ENCODE measurements around the gene NOPCHAP1.
"Not testable (repeated sequence)": the region's sequence is repeated elsewhere in the genome, so short reads cannot be mapped to it uniquely, and the experiment has no call there.

Gene NOPCHAP1, protein sequence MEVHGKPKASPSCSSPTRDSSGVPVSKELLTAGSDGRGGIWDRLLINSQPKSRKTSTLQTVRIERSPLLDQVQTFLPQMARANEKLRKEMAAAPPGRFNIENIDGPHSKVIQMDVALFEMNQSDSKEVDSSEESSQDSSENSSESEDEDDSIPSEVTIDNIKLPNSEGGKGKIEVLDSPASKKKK

DNA sequence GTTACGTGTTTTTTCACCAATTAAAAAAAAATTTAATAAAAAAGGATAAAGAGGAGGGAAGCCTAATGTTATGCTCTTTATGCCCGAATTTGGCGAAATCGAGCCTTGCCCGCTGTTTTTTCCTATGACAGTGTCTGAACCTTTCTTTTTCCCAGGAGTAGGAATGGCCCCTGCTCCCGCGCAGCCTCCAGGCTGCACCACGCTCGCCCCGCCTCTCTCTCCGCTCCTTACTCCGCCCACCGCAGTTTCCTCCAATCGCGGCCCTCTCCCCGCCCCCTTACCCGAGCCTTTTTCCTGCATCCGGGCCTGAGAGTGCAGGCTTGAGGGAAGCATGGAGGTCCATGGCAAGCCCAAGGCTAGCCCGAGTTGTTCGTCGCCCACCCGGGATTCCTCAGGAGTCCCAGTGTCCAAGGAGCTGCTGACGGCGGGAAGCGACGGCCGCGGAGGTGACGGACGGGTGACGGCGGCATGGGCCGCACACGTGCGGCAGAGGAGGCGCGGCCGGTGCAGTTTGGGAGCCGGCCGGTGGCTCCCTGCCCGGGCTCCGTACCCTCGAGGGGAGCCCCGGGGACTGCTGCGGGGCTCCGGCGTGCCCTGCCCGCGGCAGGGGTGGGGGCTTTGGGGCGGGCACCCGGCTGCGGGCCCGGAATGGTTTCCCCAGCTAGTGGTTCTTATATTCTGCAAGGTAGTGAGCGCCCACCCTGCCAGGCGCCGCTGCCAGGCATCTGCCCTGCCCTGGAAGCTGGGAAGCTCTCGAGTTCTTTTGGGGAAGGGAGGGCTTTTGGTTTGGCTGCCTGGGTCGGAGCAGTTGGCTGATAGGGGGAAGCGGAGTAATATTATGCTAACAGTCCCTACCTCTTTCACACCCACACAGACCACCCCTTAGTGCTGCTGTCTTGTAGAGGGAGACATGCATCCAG lies at the start of gene NOPCHAP1:
TSS of gene NOPCHAP1 (plus strand) at position 295 of the 920 bp plus-strand sequence. CDS start at position 332, 37 bp downstream.
- peak; percentile 42 for DNase-seq (ENCODE audit: low read depth, low spot score)

DNA sequence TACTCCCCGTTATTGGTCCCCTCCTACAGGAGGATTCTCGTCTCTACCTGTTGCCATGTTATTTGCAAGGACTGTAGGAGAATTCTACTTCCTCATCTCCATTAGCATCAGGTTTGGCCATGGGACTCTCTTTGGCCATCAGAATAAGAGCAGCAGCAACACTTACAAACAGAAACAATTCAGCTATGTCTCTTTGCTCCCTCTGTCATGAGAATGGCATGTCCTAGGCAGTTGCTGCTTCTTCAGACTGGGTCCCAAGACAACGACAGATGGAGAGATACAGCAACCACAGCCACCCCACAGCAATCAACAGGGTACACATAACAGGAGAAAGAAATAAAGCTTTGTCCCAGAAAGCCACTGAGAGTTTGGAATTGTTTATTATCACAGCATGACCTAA lies 47.7 kb upstream of the NOPCHAP1 start:
- no peak for DNase-seq (ENCODE audit: low read depth, low spot score)

DNA sequence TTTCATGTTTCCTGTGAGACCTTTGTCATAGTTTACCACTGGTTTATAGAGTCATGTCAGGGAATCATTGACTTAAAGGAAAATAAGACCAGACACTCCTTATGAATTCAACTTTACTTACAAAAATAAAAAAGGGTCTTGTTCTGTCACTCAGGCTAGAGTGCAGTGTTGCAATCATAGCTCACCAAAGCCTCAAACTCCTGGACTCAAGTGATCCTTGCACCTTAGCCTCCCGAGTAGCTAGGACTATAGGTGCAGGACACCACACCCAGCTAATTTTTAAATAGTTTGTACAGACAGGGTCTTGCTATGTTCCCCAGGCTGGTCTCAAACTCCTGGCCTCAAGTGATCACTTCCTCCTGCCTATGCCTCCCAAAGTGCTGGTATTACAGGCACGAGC lies 47.0 kb upstream of the NOPCHAP1 start:
- DNase-seq (ENCODE audit: low read depth, low spot score), result no peak

DNA sequence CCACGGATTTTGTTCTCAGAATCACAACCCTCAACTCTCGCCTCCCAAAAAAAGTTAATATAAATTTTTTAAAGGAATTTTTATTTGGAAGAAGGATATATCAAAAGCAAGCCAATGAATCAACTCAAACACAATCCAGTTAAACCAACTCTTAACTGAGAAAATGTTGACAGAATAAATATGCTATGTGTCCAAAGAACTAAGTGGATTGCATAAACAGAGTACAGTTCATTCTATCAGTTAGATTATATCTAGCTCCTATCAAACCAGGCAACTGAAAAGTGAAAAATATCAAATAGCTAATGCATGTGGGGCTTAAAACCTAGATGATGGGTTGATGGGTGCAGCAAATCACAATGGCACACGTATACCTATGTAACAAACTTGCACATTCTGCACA lies 44.7 kb upstream of the NOPCHAP1 start:
- DNase-seq (ENCODE audit: low read depth, low spot score), result no peak

DNA sequence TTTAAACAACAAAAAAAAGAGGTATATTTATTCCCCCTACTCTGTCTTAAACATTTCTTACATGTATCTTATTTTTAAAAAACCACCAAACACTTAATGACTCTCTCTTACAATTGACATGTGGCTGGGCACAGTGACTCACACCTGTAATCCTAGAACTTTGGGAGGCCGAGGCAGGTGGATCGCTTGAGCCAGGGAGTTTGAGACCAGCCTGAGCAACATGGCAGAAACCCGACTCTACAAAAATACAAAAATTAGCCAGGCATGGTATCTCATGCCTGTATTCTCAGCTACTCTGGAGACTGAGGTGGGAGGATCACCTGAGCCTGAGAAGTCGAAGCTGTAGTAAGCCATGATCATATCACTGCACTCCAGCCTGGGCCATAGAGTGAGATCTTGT lies 44.0 kb upstream of the NOPCHAP1 start:
- DNase-seq (ENCODE audit: low read depth, low spot score), result no peak

DNA sequence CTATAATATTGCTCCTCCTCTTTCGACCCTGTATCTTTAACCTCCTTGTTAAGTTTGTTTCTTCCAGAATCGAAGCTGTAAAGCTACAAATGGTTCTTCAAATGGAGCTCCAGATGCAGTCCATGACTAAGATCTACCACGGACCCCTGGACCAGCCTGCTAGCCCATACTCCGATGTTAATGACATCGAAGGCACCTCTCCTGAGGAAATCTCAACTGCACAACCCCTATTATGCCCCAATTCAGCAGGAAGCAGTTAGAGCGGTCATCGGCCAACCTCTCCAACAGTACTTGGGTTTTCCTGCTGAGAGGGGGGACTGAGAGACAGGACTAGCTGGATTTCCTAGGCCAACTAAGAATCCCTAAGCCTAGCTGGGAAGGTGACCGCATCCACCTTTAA lies 42.7 kb upstream of the NOPCHAP1 start:
- not testable (repeated sequence) for DNase-seq (ENCODE audit: low read depth, low spot score)

DNA sequence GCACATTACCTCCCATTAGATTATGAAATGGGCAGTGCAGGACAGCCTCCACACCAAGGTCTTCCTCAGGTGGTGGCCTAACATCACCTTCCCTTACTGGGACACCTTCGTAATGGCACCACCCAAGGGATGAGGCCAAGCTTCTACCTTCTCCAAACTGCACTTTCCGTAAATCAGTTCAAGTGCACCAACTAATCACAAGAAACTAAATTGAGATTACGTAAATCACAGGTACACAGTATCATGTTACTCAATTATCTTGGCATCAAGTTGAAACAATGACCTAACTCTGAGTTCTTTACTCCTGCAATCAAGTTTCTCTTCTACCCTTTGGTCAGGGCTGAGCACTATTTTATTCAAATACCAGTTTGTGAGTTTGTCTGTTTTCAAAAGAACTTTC lies 41.9 kb upstream of the NOPCHAP1 start:
- DNase-seq (ENCODE audit: low read depth, low spot score), result no peak

DNA sequence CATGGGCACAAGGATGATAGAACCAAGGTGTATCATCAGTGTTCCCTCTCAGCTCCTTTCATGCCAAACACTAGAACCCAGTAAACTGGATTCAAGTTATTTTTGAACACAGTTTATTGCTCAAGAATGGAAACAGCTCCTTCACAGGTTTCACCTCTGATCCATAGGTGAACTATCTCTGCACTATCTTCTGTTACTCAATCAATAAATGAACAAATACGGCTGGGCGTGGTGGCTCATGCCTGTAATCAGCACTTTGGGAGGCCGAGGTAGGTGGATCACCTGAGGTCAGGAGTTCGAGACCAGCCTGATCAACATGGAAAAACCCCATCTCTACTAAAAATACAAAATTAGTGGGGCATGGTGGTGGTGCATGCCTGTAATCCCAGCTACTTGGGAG lies 37.4 kb upstream of the NOPCHAP1 start:
- DNase-seq (ENCODE audit: low read depth, low spot score), result not testable (repeated sequence)

DNA sequence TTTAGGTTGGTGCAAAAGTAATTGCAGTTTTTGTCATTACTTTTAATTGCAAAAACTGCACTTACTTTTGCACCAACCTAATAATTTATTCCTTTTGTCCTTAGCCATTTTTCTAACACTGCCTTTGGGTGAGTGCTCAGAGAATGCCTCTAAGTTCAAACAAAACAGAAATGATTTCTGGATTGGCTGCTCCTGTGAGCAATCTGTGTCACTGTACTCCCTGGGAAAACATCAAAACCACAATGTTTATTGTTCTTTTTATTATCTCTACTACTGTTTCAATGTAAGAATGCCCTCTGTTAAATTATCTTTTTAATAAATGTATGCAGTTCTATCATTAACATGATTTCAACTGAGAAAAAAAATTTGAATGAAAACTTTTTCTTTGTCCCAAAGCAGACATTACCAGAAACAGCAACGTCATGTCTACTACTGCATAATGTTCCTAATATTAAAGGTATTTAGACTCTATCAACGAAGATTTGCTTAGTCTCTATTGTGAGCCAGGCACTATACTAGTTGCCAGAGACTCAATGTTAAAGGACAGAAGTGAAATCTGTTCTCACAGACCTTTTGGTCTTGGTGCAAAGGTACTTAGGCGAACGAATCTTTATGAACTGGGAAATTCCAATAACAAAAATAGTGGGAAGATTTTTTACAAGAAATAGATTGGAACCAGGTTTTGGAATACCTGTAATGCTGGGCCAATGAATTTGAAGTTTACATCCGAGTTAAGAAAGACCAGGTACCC lies 34.2 kb upstream of the NOPCHAP1 start:
- DNase-seq (ENCODE audit: low read depth, low spot score), result no peak

DNA sequence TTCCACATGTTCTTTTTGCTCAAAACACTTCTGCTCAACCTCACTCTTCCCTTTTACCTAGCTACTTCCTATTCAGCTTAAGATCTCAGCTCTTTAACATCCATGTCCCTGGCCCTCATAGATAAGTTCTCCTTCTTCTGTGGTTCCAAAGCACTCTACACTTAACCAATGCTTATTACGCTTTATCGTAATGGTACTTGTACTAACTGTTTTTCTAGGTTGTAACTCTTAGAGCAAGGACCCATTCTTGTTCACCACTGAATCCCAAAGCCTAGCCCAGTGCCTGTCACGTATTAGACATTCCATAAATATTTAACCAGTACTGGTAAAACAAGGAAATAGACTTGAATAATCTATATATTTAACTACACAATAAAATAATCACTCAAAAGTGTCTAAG lies 33.3 kb upstream of the NOPCHAP1 start:
- DNase-seq (ENCODE audit: low read depth, low spot score), result no peak

DNA sequence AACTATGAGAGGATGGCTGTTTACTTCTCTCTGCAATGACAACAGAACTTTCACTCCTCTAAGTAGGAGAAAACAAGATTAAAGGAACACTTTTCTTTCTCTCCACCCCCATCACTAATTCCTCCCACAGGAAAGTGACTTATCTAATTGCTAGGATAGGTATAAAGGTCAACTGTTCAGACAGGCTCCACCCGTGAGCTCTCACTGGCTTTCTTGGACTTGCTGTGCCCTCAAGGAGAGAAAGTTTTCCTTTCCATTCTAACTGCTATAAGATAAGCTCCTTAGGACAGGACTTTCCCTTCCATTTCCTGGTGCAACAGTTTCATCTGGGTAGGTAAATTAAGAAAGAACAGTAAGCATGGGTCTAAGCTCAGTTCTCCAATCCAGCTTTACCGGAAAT lies 32.8 kb upstream of the NOPCHAP1 start:
- DNase-seq (ENCODE audit: low read depth, low spot score), result no peak

DNA sequence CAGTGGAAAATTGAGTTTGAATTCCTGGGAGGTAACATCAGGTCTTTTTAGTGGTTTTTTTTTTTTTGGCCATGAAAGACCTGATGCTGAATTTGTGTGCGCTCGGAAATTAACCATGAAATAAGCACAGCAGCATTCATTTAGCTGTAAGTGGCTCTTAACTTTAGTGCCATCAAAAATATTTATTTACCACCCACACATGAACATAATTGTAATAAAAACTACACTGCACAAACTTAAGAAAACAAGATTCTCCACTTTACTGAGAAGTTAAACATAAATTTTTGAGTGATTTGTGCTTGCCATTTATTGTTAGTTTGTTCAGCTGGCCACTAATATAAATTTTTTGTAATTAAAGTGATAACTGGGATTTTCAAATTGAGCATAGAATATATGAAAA lies 30.4 kb upstream of the NOPCHAP1 start:
- DNase-seq (ENCODE audit: low read depth, low spot score), result no peak

DNA sequence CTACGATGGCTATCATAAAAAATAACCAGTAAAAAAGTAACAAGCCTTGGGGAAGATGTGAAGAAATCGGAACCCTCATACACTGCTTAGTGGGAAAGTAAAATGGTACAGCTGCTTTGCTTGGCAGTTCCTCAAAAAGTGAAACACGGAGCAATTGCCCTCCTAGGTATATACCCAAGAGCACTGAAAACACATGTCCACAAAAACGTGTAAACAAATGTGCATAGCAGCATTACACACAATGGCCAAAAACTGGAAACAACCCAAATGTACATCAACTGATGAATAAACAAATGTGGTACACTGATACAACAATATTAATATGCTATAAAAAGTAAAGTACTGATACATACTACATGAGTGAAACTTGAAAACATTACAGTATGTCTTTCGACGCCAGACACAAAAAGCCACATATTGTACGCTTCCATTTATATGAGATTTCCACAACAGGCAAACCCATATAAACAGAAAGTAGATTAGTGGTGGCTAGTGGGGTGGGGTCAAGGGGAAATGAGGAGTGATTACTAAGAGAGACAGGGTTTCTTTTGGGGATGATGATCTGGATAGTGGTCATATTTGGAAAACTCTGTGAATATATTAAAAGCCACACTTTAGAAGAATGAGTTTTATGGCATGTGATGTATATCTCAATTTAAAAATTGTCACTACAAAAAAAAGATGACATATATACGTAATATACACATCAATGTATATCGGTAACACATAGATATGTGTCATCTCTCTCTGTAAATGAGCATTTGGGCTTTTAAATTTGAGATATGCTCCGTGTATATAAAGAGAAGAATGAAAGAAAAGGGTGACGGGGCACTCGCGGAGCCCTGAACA lies 29.0 kb upstream of the NOPCHAP1 start:
- no peak for DNase-seq (ENCODE audit: low read depth, low spot score)

DNA sequence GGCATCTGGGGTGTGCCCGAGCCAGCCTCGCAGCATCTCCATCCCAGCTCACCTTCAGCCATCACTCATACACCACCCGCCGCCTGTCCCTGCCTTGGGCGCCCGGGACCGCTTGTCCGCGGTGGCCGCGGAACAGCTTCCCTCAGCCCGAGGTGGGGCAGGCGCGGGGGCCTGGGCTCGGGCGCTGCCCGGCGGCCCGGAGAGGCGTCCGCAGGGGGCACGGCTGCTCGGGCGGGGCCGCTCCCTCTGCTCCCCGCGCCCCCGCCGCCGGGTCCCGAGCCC lies 28.5 kb upstream of the NOPCHAP1 start:
- no peak for DNase-seq (ENCODE audit: low read depth, low spot score)

DNA sequence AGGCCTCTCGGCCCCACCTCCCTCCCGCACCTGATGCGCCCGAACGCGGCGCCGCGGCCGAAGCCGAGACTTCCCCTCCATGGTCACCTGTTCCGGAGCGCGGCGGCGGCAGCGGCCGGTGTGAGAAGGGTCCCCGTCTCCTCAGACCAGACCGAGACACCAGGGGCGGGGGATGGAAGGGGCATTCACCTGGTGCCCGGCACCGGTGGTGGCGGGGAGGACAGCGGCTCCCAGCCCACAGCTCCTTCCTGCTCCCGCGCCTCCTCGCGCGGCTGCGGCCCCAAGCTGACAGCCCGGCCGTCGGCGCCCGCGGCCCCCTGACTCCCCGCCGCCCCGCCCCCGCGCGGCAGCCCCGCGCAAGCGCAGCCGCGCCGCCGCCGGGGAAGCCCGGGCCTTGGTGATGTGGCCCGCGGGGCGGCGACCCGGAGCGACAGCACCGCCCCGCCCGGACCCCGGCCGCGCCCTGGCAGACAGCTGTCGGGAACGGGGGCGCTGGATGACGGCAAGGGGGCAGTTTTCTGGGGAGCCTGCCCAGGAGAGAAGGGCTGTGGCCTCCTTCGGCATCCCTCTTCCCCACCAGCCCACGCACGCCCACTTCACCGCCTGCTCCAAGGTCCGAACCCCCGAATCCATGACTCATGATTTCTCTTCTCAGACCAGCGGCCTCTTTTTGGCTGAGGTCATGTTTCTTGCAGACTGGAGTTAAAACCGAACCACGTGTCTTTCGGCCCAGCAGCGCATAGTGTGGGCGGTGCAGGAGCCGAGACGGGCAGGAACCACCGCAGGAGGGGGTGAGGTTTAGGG lies 27.9 kb upstream of the NOPCHAP1 start, which contains the start of gene SLC41A2:
TSS of gene SLC41A2 (minus strand) at position 290 of the 804 bp plus-strand sequence. CDS start 29,763 bp downstream, outside the sequence.
- no peak for DNase-seq (ENCODE audit: low read depth, low spot score)

DNA sequence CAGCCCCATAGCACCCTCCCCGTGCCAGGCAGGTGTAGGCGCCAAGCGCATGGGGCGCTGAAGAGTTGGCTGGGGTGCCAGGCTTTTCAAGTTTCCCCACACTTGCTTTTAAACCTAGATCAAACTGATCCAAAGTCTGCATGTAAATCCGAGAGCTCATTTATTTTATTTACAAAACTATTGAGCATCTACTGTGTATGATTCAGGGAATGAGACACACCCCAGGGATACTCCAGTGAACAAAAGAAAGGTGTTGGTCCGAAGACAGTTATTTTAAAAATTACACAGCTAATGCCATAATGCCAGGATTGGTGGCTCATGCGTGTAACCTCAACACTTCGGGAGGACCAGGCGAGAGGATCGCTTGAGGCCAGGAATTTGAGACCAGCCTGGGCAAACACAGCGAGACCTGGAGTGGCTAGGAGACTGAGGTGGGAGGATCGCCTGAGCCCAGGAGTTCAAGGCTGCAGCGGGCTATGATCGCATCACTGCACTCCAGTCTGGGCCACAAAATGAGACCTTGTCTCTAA lies 27.2 kb upstream of the NOPCHAP1 start:
- DNase-seq (ENCODE audit: low read depth, low spot score), result no peak

DNA sequence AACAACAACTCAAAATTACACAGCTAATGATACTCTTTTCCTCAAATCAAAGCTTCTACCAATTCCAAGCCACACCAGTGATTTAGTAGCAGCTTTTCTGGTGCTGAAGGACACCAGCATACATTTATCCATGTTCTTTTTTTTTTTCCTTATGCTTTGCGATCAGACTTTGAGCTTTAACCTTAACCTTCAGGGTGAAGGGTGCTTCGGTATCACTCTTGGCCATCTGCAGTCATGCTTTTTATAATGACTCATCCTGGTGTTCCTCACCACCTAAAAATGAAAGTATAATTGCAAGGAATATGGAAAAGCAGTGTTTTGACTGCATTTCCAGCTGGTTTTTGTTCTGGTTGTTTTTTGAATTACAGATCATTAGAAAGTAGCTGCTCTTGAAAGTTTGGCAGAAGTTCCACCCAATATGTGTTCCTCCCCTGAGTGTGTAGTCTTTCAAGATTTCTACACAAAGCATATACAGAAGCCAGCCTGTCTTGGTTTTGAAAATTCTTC lies 26.7 kb upstream of the NOPCHAP1 start:
- no peak for DNase-seq (ENCODE audit: low read depth, low spot score)

DNA sequence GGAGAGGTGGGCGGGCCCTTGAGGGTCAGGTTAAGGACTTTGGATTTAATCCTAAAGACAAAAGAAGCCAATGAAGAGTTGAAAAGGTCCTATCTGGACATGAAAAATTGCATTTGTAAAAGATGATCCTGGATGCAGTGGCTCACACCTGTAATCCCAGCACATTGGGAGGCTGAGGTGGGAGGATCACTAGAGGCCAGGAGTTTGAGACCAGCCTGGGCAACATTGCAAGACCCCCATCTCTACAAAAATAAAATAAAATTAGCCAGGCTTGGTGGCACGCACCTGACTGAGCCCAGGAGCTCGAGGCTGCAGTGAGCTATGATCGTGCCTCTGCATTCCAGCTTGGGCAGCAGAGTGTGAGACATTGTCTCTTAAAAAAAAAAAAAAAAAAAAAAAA lies 25.7 kb upstream of the NOPCHAP1 start:
- DNase-seq (ENCODE audit: low read depth, low spot score), result no peak

DNA sequence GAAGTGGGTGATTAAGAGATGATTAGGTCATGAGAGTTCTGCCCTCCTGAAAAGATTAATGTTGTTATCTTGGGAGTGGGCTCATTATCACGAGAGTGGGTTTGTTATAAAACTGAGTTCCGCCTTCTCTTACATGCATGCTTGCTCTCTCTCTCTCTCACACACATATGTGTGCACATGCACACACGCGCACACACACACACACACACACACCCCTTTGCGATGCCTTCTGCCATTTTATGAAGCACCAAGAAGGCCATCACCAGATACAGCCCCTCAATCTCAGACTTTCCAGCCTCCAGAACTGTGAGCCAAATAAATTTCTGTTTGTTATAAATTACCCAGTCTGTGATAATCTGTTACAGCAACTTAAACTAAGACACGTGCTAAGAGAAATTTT lies 22.4 kb upstream of the NOPCHAP1 start:
- no peak for DNase-seq (ENCODE audit: low read depth, low spot score)

DNA sequence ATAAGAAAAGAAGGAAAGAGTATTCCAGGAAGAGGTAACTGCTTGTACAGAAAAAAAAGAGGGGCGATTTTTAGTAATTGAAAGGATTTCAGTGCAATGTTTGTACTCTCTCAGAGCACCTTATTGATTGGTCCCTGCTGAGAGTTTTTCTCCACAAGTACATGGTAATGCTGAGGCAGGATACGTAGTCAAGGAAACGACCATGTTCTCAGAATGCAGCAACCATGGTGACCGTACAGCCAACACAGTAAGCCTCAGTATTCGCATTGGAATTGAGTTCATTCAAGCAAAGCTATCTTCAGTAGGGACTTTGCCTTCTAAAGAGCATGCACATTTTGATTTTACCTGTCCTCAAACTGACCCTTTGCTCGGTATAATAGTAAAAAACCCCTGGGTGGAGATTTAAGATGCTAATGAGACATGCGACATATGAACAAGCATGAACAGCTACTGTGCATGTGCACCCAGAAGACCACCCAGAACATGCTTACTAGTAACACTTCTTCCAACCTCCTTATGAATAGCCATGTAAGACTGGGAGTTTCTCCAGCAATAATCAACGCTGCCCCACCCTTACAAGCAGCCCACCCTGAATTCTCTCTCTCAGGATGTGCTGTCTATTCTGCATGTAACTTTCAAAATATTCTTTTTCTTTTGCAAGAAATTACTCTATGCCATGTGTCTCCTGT lies 21.8 kb upstream of the NOPCHAP1 start:
- DNase-seq (ENCODE audit: low read depth, low spot score), result no peak
